Sigmoid colon (tissue), 3 donors: ENCODE data around the gene TTLL11.

Source experiments
- CTCF ChIP-seq, 4 experiments: fragments of 450-650 bp in 3 of 4; fragments of 200-600 bp in 1 of 4; IDR thresholded peaks; one replicate each; pipeline ENCODE4 v1.5.1; 2016 to 2019; ENCODE audit warnings: antibody characterized with exemption in 4 of 4, mild to moderate bottlenecking in 3 of 4, moderate library complexity in 2 of 4
- POLR2A ChIP-seq, 2 donors: fragments of 450-650 bp; IDR thresholded peaks; one replicate each; pipeline ENCODE4 v1.6.1; 2016; ENCODE audit warnings: antibody characterized with exemption in 2 of 2, mild to moderate bottlenecking in 2 of 2, moderate library complexity in 2 of 2

DNA sequence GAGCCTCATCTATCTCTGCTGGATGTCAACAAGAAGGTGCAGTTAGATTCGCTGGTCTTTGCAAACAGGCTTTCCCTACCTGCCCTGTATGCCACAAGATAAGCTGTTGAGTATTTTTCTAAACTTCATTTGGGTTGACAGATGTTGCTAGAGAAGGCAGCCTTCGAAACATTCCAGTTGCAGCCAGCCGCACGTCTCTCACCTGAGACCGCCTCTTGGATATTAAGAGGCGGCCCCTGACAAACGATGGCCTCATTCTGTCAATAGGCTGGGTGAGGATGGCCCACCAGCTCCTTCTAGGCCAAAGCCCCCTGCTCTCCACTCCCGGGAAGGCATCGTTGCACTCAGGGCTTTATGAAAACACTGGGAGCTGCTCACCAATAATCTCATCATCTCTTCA lies 260.0 kb downstream of the TTLL11 start:
- no peak for TF ChIP-seq POLR2A (IDR thresholded peaks at IDR 0.05)
- TF ChIP-seq CTCF (IDR thresholded peaks at IDR 0.05): no peak
